ENCODE measurements around the gene VWA5B2.
A peak's percentile ranks its signal among the peaks of the same experiment; 100 is the strongest.

Gene VWA5B2

GRCh38 chr3:184291044-184291737 is 61.8 kb downstream of the VWA5B2 start:
- in situ Hi-C loops (cut with MboI; ENCODE audit: low pct_unique_long_range_greater_than_20kb, low sequenced_read_pairs, unreplicated experiment), result no loop called here
- peak; percentile 8 for DNase-seq (ENCODE audit: low spot score)
- no peak for TF ChIP-seq CTCF (IDR thresholded peaks at IDR 0.05; ENCODE audit: extremely low read depth, insufficient read depth, missing control alignments)
